Measurements from ENCODE around the gene TEK.

- TF ChIP-seq CTCF (IDR thresholded peaks at IDR 0.05) (no peak), POLR2AphosphoS5 (IDR thresholded peaks at IDR 0.05) (no peak)
These were observed 20.2 kb downstream of the TEK start for GRCh38 chr9:27129221-27129620.
